Neural progenitor cell (in vitro differentiated cells): ENCODE measurements around the gene IQCF6. TPM values are rescaled to one million over a fixed set of nuclear protein-coding genes. Genes with fewer than 3 reads are reported as not detected.
"Not testable (repeated sequence)": the region's sequence is repeated elsewhere in the genome, so short reads cannot be mapped to it uniquely, and the experiment has no call there.

Experiments used
- DNase-seq: peaks from one replicate; pipeline ENCODE4 v3.0.0-alpha.2; 2016; ENCODE audit warnings: low spot score
- H2AFZ ChIP-seq: fragments of 200-600 bp; sonication (generic); replicated peaks from 2 replicates; pipeline ENCODE4 v1.6.1; 2016; ENCODE audit warnings: antibody characterized with exemption
- H3F3A ChIP-seq: fragments of 200-600 bp; sonication (generic); 2 replicates; pipeline ENCODE4 v1.6.1; 2016; ENCODE audit warnings: antibody characterized with exemption, low read depth
- H3K27ac ChIP-seq: fragments of 200-600 bp; sonication (generic); 2 replicates; pipeline ENCODE4 v1.5.1; 2016; ENCODE audit warnings: mild to moderate bottlenecking
- H3K27me3 ChIP-seq: fragments of 200-600 bp; sonication (generic); 2 replicates; pipeline ENCODE4 v1.6.1; 2016; ENCODE audit warnings: mild to moderate bottlenecking, moderate library complexity
- H3K36me3 ChIP-seq: fragments of 200-600 bp; sonication (generic); 2 replicates; pipeline ENCODE4 v1.5.1; 2016
- H3K4me1 ChIP-seq: fragments of 200-600 bp; sonication (generic); 2 replicates; pipeline ENCODE4 v1.6.1; 2016; ENCODE audit warnings: mixed run types
- H3K4me2 ChIP-seq: fragments of 200-600 bp; sonication (generic); 2 replicates; pipeline ENCODE4 v1.6.1; 2016
- H3K4me3 ChIP-seq: fragments of 200-600 bp; sonication (generic); 2 replicates; pipeline ENCODE4 v1.5.1; 2016
- H3K79me2 ChIP-seq: fragments of 200-600 bp; sonication (generic); 2 replicates; pipeline ENCODE4 v1.6.1; 2016; ENCODE audit warnings: low read depth
- H3K9ac ChIP-seq: fragments of 200-600 bp; sonication (generic); 2 replicates; pipeline ENCODE4 v1.6.1; 2016
- H3K9me3 ChIP-seq: fragments of 200-600 bp; sonication (generic); 2 replicates; pipeline ENCODE4 v1.5.1; 2016; ENCODE audit warnings: low read depth
- H4K20me1 ChIP-seq: fragments of 200-600 bp; sonication (generic); 2 replicates; pipeline ENCODE4 v1.6.1; 2016; ENCODE audit warnings: low read depth
- H3K27ac Mint-ChIP-seq: 3 replicates; pipeline ENCODE4 v1.8.0; 2021; ENCODE audit warnings: mixed read lengths
- H3K27me3 Mint-ChIP-seq: 2 replicates; pipeline ENCODE4 v1.8.0; 2022; ENCODE audit warnings: low read depth, mild to moderate bottlenecking, inconsistent platforms, moderate library complexity, mixed read lengths; ENCODE audit not compliant: insufficient read depth
- H3K36me3 Mint-ChIP-seq: 3 replicates; pipeline ENCODE4 v1.8.0; 2021; ENCODE audit warnings: mixed read lengths
- H3K4me1 Mint-ChIP-seq: 3 replicates; pipeline ENCODE4 v1.8.0; 2021; ENCODE audit warnings: mixed read lengths
- H3K4me3 Mint-ChIP-seq: 3 replicates; pipeline ENCODE4 v1.8.0; 2021; ENCODE audit warnings: mild to moderate bottlenecking, moderate library complexity, mixed read lengths
- H3K9me3 Mint-ChIP-seq: 3 replicates; pipeline ENCODE4 v1.8.0; 2020; ENCODE audit warnings: mixed read lengths
- EZH2 ChIP-seq: fragments of 200-600 bp; sonication (generic); IDR thresholded peaks from 2 replicates; pipeline ENCODE4 v1.6.1; 2017; ENCODE audit warnings: antibody characterized with exemption, mild to moderate bottlenecking, moderate library complexity
- EZH2phosphoT487 ChIP-seq: fragments of 200-600 bp; sonication (generic); IDR thresholded peaks from 2 replicates; pipeline ENCODE4 v1.6.1; 2017; ENCODE audit warnings: antibody characterized with exemption
- total RNA-seq: library from RNA; depleted of rRNA; stranded (reverse); fragments of >200 nt; gene quantifications from 2 replicates; pipeline ENCODE4 v1.2.3, GENCODE V29; 2015; ENCODE audit warnings: low replicate concordance
- TF ChIP-seq, protein P1 (sequence below): fragments of 200-600 bp; sonication (generic); IDR thresholded peaks from 2 replicates; pipeline ENCODE4 v1.5.1; 2017; ENCODE audit warnings: antibody characterized with exemption, mild to moderate bottlenecking

IQCF6 gene
- total RNA-seq, 1 donor from 2014 or later: not detected

DNA sequence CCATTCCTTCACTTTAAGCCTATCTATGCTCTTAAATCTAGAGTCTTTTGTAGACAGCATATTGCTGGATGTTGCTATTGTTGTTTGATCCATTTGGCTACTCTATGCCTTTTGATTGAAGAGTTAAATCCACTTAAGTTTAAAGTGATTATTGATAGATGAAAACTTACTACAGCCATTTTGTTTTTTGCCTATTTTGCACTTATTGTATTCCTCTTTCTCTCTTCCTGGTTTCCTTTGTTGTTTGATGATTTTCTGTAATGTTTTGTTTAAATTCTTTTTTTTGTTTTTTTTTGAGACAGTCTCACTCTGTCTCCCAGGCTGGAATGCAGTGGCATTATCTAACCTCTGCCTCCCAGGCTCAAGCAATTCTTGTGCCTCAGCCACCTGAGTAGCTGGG lies 19.8 kb downstream of the IQCF6 start:
- H3F3A ChIP-seq: no peaks in the 10 kb centered on the region
- H3K4me1 ChIP-seq: no peaks in the 10 kb centered on the region
- H3K27ac Mint-ChIP-seq: no peak overlapping the region
- no peak overlapping the region for H3K27ac ChIP-seq
- H3K4me2 ChIP-seq: no peak overlapping the region
- no peaks in the 10 kb centered on the region for H3K36me3 ChIP-seq
- H3K4me3 Mint-ChIP-seq: no peak overlapping the region
- H3K9me3 Mint-ChIP-seq: peaks cover 21% of the 10 kb centered on the region
- peaks cover 17% of the 10 kb centered on the region for H3K9me3 ChIP-seq
- peaks cover 9% of the 10 kb centered on the region for H3K27me3 Mint-ChIP-seq
- H3K4me3 ChIP-seq: no peak overlapping the region
- no peaks in the 10 kb centered on the region for H3K27me3 ChIP-seq
- H3K4me1 Mint-ChIP-seq: no peaks in the 10 kb centered on the region
- DNase-seq: no peak
- TF ChIP-seq EZH2phosphoT487: no peak
- TF ChIP-seq, protein P1, sequence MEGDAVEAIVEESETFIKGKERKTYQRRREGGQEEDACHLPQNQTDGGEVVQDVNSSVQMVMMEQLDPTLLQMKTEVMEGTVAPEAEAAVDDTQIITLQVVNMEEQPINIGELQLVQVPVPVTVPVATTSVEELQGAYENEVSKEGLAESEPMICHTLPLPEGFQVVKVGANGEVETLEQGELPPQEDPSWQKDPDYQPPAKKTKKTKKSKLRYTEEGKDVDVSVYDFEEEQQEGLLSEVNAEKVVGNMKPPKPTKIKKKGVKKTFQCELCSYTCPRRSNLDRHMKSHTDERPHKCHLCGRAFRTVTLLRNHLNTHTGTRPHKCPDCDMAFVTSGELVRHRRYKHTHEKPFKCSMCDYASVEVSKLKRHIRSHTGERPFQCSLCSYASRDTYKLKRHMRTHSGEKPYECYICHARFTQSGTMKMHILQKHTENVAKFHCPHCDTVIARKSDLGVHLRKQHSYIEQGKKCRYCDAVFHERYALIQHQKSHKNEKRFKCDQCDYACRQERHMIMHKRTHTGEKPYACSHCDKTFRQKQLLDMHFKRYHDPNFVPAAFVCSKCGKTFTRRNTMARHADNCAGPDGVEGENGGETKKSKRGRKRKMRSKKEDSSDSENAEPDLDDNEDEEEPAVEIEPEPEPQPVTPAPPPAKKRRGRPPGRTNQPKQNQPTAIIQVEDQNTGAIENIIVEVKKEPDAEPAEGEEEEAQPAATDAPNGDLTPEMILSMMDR: no peak
- TF ChIP-seq EZH2: no peak
- H3K36me3 Mint-ChIP-seq: no peaks in the 10 kb centered on the region
- no peaks in the 10 kb centered on the region for H3K79me2 ChIP-seq
- H3K9ac ChIP-seq: no peak overlapping the region
- H2AFZ ChIP-seq: no peak overlapping the region
- no peaks in the 10 kb centered on the region for H4K20me1 ChIP-seq

DNA sequence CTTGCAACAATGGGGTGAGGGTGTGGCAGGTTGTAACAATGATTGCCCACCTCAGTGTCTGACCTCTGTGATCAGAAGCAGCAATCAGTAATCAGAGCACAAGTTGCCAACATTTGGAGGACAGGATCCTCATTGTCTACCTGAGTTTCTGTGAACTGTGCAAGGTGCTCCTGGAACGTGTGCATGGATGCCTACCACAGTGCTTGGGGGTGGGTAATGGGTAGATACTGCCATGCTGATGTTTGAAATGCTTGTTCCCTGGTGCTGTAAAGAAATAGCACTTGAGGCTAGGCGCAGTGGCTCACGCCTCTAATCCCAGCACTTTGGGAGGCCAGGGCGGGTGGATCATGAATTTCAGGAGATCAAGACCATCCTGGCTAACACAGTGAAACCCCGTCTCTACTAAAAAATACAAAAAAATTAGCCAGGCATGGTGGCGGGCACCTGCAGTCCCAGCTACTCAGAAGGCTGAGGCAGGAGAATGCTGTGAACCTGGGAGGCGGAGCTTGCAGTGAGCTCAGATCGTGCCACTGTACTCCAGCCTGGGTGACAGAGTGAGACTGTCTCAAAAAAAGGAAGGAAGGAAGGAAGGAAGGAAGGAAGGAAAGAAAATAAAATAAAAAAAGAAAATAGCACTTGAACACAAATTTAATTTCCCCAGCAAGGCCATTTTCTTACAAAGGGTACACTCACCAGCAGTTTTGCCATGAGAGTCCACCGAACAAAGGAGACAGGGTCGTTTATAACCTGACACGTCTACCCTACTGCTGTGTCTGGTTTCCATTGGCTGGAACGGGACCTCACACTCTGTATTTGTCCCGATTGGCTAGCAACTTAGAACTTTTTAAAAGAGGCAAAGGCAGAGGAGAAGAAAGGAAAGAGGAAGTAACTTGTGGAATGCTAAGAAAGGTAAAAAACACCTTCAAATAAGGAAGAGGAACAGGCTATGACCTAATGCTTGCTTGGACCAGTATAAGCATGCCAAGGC lies 25.0 kb downstream of the IQCF6 start:
- not testable (repeated sequence) for H3K27ac ChIP-seq, H3K4me1 Mint-ChIP-seq, H3K27ac Mint-ChIP-seq, H4K20me1 ChIP-seq, H3K9ac ChIP-seq, H3K4me1 ChIP-seq, H3K27me3 ChIP-seq, H3K36me3 Mint-ChIP-seq, H3K36me3 ChIP-seq, H3K4me2 ChIP-seq, H3K27me3 Mint-ChIP-seq, DNase-seq, H3K4me3 Mint-ChIP-seq, H3K9me3 ChIP-seq, H3K4me3 ChIP-seq, H3K79me2 ChIP-seq, H3F3A ChIP-seq
- H2AFZ ChIP-seq: peak overlapping the region; percentile 63
- H3K9me3 Mint-ChIP-seq: peaks cover 15% of the 10 kb centered on the region

DNA sequence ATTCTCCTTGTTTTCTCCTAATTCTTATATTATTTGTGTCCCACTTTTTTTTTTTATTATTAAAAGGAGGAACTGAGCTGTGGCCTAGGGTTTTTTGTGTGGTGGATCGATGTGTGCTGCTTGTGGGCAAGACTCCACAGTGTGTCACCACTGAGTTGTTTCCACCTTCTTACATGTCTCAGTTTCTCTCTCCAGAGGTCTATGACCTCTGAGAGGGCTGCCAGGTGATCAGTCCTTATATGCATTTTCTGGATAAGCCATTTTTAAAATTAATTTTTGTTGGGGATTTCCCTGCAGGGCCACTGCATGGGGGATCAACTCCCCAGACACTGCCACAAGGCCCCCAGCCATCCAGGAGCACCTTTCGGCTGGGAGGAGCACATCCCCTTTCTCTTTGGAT lies 27.8 kb downstream of the IQCF6 start:
- no peaks in the 10 kb centered on the region for H3F3A ChIP-seq
- no peak for TF ChIP-seq EZH2
- TF ChIP-seq, protein P1: no peak
- no peak for TF ChIP-seq EZH2phosphoT487
- peaks cover 5% of the 10 kb centered on the region for H3K27me3 Mint-ChIP-seq
- no peaks in the 10 kb centered on the region for H3K36me3 ChIP-seq
- no peak overlapping the region for H2AFZ ChIP-seq
- no peak overlapping the region for H3K4me3 ChIP-seq
- H3K4me2 ChIP-seq: no peak overlapping the region
- H3K27ac ChIP-seq: no peak overlapping the region
- H3K4me3 Mint-ChIP-seq: no peak overlapping the region
- H3K27me3 ChIP-seq: no peaks in the 10 kb centered on the region
- no peak overlapping the region for H3K9ac ChIP-seq
- no peaks in the 10 kb centered on the region for H3K4me1 Mint-ChIP-seq
- DNase-seq: no peak
- no peaks in the 10 kb centered on the region for H3K4me1 ChIP-seq
- H3K79me2 ChIP-seq: no peaks in the 10 kb centered on the region
- H4K20me1 ChIP-seq: no peaks in the 10 kb centered on the region
- peaks cover 8% of the 10 kb centered on the region for H3K9me3 ChIP-seq
- no peak overlapping the region for H3K27ac Mint-ChIP-seq
- H3K9me3 Mint-ChIP-seq: peaks cover 14% of the 10 kb centered on the region
- H3K36me3 Mint-ChIP-seq: no peaks in the 10 kb centered on the region

DNA sequence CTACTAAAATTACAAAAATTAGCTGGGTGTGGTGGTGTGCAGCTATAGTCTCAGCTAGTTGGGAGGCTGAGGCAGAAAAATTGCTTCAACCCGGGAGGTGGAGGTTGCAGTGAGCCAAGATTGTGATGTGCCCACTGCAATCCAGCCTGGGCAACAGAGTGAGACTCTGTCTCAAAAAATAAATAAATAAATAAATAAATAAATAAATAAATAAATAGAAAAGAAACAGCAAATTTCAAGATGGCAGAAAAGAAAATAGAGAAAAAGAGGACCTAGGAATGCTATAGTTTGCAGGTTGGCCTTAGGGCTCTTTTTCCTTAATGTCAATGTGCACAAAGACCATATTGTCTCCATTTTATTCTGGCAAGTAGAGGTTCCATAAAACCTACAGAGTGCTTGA lies 28.2 kb downstream of the IQCF6 start:
- H3K9me3 Mint-ChIP-seq: peaks cover 12% of the 10 kb centered on the region
- H3K4me1 Mint-ChIP-seq: no peaks in the 10 kb centered on the region

More for the DNA sequence above, 28.2 kb downstream of the IQCF6 start:
- Histone ChIP-seq H3F3A (no peaks in the 10 kb centered on the region), H3K27me3 (no peaks in the 10 kb centered on the region), H2AFZ (no peak overlapping the region), H3K79me2 (no peaks in the 10 kb centered on the region), H3K4me2 (no peak overlapping the region), H3K9me3 (peaks cover 8% of the 10 kb centered on the region), H3K27ac (no peak overlapping the region), H3K36me3 (no peaks in the 10 kb centered on the region), H3K4me1 (no peaks in the 10 kb centered on the region), H4K20me1 (no peaks in the 10 kb centered on the region), H3K4me3 (no peak overlapping the region), H3K9ac (no peak overlapping the region)
- TF ChIP-seq EZH2 (no peak), EZH2phosphoT487 (no peak)
- TF ChIP-seq, protein P1: no peak
- Mint-ChIP-seq H3K27ac (no peak overlapping the region), H3K27me3 (peaks cover 5% of the 10 kb centered on the region), H3K4me3 (no peak overlapping the region), H3K36me3 (no peaks in the 10 kb centered on the region)
- DNase-seq: no peak
